Measurements from ENCODE around the gene UST.
A peak's percentile ranks its signal among the peaks of the same experiment; 100 is the strongest.

UST gene

DNA sequence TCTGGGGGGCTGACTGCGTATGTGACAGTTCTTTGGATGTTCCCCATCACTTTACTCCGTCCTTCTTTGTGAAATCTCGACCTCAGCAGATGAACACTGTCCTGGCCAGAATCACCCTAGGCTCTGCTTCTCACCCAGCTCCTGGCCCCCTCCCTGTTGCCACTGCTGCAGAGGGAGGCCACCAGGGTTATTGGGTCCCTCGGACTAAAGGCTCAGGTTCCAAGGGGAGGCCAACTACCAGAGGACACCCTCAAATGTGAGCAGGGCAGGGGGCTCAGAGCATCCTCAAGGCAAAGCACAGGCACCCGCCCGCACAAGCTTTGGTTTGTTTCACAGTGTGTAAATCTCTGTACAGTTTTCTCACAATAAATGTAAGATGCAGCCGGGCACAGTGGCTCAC is 269.9 kb downstream of the UST start:
- DNase-seq, result no peak

DNA sequence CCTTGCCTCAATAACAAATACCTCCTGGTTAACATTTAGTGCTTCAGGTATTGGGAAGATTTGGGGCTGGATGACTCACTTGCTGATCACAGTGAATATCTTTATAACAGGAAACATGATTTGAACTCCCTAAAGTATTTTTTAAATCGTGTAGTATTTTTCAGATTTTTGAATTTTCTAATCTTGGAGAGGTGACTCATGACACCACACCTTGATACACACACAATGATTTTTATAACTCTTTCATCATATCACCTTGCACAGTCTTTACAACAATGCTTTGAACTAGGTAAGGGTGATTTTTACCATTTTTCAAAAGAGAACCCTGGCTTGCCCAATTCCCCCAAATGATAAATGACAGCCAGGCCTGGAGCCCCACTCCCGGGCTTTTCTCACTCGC is 273.5 kb downstream of the UST start:
- no peak for DNase-seq

DNA sequence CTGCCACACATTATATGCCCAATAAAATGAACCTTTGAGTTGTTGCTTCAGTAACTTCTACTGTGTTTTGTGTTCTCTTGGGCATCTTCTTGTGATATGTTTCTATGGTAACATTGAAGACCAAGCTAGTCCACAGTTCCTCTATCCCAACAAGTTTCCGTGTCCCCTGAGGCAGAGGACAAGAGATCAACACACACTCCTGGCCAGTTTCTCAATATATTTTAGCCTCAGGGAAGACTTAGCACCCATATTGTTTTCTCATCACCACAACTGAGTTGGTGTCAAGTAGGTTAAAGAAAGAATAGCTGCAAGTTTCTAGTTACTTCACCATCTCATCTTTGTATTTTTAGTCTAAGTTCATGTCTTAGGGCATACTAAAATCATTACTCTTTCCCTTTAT is 277.5 kb downstream of the UST start:
- no peak for DNase-seq

DNA sequence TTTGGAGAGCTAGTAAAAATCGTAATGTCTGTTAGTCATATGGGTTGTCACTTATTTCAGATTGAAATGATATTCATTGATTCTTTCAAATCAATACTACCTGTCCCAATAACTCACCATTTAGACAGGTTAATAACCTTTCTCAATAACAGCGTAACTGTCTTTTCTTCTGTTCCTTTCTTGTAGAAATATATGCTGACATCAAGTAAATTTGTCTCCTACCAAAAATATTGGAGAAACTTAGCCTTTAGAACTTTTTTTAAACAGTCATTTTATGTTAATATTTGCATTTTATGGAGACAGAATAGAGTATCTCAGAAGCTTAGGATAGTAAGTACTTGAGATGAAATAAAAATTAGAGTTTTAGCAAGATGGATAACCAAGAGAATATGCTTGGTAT is 278.2 kb downstream of the UST start:
- no peak for DNase-seq

DNA sequence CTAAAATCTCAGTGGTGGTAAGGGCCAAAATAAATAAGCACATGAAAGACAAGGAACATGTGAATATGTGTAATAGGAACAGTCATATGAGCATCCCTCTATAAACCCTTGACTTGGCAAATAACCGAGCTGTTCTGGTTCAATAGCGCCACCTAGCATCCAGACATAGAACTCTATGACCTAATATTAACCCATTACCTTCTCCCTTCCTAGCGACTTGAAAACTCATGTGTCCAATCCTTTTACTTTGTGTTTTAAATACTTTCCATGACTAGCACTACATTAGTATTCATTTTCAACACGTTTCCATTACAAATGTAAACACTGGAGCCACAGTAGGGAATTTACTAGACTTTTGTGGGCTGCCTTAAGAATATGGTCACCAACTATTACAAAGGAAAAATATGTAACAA is 279.7 kb downstream of the UST start:
- DNase-seq, result peak; percentile 44

DNA sequence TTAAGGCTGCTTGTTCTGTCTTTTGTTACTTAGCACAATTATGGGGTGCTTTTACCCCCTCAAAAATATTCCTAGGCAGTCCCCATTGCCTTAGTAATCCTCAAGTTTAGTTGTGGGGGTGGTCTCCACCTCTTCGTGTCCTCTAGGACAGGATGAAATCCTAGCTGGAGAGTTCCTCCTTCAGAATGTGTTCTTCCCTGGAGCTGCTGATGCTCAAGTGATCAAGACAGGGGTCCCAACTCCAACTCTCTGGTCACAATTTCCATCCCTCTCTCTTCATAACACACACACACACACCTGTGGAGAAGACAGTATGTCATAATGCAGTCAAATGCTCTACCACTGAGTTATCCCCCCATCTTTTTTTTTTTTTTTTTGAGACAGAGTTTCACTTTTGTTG is 280.7 kb downstream of the UST start:
- DNase-seq, result no peak

DNA sequence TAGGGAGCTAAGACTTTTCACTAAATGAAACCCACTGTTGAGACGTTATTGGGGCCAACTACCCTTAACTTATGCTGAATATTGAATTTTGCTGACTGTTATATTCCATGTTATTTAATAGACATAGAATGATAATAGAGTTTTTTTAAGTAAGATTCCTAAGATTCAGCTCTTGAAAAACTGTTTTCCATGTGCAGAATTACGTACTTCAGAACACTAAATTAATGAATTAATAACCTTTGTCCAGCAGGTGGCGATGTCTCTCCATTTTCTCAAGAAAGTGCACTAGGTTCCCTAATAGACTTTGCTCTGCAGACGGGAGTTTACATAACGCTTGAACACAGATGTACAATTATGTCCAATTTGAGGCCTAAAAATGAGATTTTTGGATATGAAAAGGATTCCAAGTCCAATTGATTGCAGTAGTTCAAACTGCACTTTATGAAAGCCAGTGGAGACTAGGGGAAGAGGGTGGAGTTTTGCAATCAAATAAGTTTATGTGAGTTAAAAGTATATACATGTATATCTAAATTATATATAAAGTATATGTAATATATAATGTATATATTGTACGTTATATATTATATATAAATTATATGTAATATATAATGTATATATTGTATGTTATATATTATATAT is 282.1 kb downstream of the UST start:
- peak; percentile 83 for DNase-seq

DNA sequence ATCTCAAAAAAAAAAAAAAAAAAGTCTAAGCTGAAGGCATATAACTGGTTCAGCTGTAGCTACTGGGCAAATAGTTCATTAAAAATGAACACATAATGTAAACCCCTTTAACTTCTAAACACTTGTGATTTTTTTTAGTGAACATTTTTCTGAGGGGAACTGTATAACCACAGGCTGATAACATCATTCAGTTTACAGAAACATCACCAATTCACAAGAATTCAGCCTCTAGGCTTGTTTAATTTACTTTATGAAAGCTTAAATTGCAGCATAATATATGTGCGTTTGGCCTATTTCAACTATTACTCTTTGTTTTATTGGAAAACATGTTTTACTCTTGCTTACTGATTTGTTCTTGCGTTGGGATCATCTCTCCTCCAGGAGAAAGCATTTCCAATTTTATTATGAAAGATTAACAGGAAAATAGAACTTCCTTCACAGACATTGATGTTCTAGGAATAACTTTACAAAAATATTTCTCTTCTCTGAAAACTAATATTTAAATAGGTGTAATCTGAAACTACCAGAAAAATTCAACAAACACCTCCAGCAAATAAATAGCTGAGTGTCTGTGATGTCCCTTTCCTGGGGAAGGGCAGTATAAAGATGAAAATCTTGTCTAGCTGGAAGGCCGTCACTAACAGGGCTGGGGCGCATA is 284.5 kb downstream of the UST start:
- DNase-seq, result no peak

DNA sequence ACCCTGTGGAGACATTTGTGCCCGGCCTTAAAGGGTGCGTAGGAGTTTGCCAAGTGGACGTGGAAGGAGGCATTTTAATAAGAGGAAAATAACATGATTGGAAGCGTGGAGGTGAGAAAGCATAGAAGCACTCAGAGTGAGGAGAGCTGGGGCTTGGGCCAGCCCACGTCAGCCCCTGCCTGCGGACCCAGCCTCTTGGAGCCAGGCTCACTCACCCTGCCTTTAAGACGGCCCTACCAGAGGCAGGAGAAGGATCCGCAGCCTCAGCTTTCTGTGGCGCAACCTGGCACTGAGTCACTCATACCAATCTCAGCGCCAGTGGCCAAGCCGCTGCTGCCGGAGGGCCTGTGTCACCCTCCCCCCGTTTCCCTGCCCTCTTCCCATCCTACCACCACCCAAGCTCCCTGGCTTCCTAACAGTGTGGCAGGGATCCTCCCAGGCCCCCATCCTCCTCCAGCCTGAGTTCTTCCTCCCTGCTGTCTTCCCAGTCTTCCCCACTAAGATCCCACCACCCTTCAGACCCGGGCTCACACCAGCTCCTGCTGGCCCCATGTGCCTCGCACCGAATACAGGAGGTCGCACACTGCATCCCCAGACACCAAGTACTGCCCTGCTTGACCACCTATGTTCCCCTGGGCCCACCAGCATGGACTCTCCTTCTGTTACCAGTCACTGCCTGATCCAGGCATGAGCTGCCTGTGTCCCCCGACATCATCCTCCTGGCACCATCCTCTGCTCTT is 285.2 kb downstream of the UST start:
- peak; percentile 58 for DNase-seq

DNA sequence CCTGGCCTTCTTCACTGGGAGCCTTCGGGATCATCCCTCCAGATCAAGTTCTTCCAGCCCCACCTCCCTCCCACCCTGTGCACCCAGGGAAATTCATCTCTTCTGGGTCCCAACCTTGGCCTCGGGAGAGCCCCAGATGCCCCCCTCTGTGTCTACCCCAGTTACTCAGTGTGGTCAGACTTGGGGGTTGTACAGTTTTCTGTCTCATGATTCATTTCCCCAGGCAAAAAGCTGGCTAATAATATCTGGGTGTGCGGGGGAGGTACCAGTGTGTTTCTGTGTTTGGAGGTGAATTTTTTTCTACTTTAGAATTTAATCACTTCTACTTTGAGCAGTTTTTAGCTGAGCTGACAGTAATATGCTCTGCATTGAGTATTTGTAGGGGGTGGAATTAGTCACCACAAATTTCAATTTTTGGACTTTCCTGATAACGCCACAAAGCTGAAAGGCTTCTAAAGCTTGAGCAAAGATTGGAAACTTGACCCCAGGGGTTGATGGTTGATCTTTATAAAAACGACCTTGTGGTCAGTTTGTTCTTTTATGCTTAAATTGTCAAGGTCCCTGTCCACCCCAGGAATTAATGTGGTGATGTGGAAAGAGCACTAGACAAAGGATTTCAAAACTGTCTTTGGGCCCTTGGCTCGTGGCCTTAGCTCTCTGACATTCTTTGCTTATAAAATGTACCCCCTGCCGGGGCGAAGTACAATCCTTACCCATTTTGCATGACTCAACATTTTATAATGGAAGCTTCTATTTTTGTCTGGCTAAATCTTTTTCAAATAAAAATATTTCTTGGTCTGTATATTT is 286.0 kb downstream of the UST start:
- DNase-seq, result peak; percentile 83

DNA sequence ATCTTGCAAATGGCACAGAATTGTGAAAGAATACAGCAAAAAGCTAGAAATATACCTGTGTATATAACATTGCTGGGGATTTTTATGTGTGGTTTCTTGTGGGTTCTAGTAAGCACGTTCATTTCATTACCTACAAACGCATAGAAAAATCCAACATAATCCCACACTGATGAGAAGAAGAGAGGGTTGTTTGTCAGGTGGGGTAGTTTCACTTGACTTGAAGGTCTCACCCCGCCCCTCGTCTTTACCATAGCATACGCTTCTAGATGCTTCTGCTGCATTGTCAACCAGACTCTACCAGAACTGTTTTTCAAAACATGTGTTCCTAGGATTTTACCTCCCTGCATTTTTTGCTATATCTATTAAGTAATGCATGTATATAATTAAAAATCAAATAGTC is 286.6 kb downstream of the UST start:
- peak; percentile 50 for DNase-seq

DNA sequence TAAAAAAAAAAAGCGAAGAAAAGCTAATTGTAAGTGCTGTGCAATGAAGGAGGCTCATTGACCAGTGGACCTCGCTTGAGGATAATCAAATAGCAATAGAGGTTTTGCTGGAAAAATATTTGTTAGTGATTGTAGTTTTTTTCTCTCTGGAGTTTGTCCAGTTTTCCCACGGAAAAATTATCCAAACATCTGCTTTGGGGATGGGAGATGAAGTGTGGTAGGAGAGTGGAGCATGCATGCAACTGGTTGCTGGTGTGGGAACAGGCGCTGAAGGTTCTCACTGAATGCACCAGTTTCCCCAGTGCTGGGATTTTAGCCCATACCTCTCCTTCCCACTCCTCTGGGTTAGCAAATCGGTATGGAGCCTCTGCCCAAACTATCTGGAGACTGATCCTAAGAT is 288.9 kb downstream of the UST start:
- no peak for DNase-seq

DNA sequence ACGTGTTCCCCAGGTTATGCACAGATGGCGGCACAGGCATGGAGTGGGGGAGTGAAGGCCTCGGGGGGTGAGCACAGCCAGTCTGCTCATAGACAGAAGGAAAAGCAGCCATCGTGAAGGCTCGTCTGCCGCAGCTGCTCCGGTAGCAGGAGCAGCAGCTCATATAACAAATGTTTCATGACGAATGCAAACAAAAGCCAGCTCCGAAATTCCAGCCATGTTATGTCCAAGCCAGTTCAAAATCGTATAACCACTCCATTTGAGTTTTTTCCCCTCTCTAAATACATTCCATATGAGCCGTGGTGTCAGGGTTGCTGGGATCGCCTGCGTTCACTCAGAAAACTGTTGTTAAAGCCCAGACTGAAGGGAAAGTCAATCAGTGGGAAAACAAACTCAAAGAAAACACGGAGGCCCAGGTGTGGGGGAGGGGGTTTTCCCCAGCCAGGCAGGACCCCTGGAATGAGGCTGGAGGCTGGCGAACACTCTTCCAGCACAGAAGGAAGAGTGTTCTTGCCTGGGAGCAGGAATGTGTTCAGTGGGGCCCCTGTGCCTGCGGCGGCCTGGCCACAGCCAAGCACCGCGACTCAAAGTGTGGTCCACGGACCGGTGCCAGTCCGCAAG is 290.3 kb downstream of the UST start:
- DNase-seq, result no peak

DNA sequence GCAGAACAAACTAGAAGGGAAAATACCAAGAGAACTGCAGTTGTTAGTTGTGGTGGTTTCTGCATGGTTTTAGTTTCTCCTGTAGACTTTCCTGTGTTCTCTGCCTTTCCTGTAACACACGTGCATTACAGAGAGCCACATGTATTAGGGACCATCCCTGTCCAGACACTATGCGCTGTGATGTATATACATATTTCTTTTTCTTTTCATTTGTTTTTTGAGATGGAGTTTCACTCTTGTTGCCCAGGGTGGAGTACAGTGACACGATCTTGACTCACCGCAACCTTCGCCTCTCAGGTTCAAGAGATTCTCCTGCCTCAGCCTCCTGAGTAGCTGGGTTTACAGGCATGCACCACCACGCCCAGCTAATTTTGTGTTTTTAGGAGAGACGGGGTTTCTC is 292.2 kb downstream of the UST start:
- DNase-seq, result peak; percentile 40

DNA sequence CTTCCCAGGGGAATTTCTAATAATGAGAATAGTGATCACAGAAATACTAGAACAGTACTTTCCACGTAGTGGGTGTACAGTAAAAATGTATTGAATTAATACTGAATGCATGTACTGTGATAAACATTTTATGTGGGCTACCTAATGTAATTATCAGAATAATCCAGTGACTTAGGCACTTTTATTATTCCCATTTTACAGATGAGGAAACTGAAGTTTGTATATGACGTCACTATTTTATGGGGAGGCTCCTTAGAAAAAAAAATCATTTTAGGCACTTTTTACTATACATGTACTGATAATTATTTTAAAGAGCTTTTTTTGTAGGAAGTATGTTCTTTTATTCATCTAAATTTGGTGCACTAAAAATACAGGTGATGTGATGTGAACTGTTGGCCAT is 295.1 kb downstream of the UST start:
- no peak for DNase-seq

DNA sequence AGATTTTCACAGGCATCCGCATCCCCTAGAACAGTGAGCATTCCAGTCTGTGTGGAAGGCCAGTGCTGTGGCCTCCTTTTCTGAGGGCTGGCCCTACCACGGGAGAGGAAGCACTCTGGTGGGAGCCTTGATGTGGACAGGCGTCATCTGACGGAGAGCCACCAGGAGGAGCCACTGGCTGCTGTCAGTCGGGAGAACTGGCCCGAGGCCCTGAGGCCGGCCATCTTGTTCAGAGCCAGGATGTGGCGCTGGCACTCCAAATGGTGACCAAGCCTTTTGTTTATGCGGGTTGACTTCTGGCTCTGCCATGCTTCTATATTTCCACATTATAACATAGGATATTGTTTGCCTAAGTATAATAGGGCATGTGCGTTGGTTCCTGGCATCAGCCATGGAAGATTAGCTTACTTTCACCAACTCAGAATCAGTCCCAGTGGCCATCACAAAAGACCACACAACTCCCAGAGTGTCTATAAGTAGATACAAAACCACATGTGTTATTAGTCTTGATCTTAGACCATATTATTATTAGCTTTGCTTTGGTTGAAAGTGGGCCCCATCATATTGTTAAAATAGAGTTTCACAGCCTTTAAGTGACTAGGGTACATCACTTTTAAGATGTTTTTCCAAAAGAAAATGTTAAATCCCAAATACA is 296.8 kb downstream of the UST start:
- DNase-seq, result peak; percentile 28

DNA sequence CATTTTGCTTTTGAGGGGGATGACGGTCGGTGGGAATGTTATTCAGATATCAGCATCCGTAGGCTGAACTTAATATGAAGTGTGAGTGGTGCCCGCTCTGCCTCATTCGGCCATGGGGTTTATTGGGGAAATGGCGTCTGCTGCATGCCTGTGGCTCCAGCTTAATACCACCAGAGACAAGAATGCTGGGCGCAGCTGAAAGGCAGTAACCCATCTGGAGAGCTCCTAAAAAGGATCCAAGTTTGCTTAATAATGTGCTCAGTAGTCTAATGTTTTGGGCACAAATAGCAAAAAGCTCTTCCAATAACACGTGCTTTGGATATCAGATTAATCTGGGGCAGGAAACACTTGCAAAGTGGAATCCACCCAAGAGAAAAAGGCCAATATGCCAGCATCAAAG is 297.7 kb downstream of the UST start:
- DNase-seq, result no peak

DNA sequence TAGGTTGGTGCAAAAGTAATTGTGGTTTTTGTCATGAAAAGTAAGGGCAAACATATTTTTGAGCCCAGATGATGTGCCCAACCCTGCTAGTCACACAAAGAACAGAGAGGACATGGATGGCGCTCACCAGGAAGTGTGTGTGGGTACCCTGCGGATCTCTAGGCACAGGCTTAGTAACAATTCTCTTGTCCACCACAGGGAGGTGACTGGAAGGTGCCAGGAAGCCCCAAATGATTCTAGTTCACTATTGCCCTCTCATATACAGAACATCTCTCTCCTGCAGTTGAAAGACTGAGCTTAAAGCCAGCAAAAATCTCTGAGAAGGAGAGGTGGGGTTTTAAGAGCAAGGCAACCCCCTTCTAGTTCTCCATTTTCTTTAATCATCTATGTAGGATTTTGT is 298.6 kb downstream of the UST start:
- peak; percentile 28 for DNase-seq

DNA sequence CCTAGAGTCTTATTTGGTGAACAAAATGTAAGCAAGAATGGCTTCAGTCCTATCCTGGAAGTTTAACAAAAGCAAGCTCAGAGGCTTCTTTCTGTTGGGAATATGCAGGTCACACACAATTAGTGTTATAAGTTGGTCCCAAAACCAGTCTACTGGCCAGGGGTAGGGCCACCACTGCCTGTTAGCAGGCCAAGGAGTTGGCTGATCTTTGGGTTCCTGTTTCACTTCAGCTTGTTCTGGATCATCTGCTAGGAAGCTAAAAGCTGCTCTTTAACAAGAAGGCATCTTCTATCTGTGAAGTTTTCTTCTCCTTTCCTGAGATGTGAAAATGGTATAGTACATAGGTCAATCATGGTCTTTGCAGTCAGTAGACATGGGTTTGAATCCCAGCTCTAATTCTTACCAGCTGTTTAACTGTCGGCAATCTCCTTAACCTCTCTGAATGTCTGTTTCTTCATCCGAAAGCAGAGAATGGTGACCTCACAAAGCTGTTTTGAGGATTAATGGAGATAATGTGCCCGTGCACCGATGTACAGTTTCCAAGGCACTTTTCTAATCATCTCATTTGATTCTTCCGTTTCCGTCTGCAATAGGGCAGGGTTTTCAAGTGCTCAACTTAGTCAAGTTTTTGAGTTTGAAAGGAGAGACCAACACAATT is 299.5 kb downstream of the UST start:
- no peak for DNase-seq

DNA sequence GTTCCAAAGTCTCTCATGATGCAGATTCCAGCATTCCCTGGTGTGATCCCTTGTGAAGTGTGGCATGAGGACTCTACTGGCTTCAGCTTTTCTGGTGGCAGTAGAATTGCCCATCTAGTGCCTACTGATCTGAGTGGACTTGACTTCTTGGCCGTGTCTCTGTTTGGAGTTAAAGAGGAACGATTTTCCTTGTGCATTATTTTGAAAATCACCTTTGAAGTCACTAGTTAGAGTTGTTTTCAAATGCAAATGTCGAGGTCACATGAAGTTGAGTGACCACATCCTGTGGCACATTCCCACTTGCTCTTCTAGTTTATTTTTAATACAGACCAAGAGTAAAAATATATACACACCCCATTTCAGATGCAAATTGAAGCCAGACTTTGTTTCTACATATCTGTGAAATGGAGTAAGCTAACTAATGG is 300.0 kb downstream of the UST start:
- no peak for DNase-seq

DNA sequence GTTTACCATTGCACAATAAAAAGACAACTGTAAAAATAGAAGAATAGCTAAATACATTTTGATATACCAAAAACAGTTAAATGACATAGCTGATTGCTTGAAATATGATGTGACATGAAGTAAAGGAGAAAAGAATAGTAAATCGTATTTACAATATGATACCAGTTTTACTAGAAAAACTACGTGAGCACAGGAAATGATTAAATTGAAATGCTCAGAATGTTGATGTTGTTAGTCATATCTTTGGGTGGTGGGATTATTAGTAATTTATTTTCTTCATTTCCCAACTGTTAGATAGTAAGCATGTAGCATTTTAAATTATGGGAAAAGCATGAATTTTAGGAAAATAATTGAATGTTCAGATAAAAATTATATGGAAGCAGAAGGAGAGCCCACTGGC is 302.4 kb downstream of the UST start:
- DNase-seq, result no peak

DNA sequence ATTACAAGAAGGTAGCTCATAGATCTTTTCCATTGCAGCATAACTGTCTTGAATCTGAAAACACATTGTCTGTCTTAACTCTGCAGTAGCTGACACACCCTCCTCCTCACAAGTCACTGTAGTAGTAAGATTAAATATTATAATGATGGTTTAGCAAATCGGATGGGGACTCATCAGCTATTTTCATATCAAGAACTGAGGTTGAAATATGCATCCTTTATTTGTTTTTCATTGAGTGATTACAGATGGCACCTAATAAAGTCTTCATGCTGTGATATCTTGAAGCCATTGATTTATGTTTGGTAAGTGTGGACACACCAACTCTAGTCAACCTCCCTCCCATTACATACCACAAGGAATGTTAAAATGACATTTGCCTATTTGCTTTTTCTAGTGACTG is 303.3 kb downstream of the UST start:
- no peak for DNase-seq

Measured in stimulated activated CD4-positive, alpha-beta T cell treated with anti-CD3 and anti-CD28 coated beads, Interleukin-4, amount 100 ng/mL, for 24 hours (primary cell).